GM21390 (cell line): ENCODE measurements around the gene PRR19.

Source experiments
- ATAC-seq: cut with Tn5 transposase; IDR thresholded peaks from one replicate; pipeline ENCODE4 v1.9.1; 2021; ENCODE audit not compliant: unreplicated experiment

PRR19 gene

DNA sequence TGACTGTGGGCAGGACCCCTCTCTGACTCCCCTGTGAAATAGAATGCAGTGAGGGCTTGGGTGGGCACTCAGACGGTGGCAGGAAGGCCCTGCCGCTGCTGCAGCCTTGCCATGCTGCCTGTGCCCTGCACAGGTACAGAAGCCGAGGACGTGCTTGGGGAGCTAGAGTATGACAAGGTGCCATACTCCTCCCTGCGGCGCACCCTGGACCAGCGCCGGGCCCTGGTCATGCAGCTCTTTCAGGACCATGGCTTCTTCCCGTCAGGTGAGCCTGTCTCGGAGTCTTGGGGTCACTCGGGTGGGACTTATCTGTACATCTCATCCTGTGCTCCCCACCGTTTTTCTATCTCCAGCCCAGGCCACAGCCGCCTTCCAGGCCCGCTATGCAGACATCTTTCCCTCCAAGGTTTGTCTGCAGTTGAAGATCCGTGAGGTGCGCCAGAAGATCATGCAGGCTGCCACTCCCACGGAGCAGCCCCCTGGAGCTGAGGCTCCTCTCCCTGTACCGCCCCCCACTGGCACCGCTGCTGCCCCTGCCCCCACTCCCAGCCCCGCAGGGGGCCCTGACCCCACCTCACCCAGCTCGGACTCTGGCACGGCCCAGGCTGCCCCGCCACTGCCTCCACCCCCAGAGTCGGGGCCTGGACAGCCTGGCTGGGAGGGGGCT, 7.3 kb upstream of the PRR19 start:
- no peak for ATAC-seq

DNA sequence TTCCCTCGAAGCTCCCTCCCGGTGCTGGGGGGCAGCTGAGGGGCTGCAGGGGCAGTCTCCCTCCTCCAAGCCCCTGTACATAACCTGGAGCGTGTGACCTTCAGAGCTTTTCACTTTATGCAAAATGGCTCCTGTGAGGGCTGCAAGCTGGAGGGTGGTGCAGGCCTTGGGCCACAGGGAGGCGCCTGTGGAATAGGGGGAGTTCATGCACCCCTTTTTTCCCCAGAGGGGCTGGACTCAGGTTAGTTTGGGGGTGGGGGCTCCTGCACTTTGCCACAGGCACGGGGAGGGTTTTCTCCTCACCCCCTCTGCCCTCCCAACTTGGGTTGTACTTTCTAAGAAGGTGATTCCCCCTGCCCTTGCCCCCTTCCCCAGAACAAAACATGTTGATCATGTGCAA, 6.6 kb upstream of the PRR19 start:
- no peak for ATAC-seq

DNA sequence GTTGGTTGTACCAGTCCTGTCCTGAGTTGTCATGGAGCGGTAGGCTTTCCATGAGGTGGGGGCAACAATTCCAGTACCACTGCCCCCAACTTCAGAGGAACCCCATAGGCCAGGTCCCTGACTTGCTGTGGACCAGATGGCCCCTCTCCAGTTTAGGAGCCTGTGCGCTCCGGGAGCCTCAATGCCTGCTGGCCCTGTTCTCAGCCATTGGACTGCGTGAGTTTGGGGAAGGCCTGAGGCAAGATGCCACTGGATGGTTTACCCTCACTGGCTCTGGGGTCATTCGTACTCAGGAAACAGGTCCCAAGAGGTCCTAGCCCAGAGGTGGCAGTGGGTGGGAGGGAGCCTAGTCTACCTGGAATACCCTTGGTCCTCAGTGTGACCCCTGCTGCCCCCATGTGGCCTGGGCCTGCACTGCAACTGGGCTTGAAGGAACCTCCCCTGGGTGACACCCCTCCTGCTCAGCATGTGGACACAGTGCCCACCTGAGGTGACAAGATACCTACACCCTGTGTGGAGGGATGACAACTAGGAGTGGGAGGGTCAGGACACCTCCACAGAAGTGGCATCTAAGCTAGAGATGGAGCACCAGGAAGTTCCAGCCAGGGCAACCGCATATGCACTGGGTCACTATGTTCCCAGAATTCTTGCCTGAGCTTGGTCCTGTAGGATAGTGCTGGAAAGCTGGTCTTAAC, 6.0 kb upstream of the PRR19 start:
- no peak for ATAC-seq

DNA sequence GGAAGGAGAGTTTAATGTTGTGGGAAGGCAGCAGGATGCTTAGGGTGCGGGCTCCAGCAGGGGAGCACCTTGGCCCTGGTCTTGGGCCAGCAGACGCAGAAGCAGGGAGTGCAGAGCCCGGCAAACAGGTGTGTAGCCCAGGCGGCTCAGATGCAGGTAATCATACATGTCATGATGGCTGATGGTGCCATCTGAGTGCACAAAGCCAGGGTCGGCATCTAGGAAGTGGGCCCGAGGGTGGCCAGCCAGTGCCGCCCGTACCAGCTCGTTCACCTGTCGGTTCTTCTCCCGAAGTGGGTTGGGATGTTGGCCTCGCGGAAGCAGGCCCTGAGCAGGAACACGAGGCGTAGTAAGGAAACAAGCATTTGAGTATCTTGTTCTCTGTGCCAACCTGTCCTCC, 4.9 kb upstream of the PRR19 start:
- ATAC-seq: no peak

DNA sequence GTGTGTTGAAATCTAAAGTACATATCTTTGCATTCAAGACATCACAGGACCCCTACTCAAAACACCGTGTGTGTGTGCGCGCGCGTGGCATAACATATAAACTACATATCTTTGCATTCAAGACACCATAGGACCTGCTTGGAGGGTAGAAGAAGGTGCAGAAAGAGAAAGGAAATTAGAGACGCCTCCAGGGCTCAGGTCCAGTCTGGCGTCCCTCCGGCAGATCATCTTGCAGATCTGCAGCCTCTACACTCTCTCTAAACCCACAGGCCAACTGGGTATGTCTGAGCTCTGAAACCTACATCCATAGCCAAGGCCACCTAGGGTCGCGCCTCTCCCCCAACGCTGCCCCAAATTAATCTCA, 1.2 kb downstream of the PRR19 start:
- ATAC-seq: no peak

DNA sequence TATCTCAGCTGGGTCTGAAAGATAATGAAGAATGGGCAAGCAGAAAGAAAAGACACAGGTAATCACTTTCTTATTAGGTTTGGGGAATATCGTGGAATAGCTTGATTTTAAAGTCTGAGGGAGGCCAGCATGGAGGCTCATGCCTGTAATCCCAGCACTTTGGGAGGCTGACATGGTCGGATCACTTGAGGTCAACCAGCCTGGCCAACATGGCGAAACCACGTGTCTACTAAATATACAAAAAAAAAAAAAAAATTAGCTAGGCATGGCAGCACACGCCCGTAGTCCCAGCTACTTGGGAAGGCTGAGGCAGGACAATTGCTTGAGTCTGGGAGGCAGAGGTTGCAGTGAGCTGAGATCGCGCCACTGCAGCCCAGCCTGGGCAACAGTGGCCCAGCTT, 1.9 kb downstream of the PRR19 start:
- ATAC-seq: no peak

DNA sequence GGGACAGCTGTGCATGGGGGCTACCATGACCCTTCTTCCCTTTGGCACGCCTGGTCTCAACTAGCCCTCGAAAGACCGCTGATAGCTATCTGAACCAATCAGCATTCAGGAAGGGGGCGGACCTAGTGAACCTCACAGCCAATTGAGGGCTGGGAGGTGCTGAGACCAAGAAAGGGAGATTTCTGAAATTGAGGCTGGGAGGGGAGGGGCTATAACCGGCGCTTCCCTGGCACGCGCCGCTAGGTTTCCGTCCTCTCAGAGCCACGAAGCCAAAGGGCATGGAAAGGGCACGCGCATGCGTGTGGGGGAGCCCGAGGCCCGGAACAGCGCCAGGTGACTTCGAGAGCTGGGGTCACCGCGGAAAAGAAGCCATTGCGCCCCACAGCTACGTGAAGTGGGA, 4.7 kb downstream of the PRR19 start:
- no peak for ATAC-seq

DNA sequence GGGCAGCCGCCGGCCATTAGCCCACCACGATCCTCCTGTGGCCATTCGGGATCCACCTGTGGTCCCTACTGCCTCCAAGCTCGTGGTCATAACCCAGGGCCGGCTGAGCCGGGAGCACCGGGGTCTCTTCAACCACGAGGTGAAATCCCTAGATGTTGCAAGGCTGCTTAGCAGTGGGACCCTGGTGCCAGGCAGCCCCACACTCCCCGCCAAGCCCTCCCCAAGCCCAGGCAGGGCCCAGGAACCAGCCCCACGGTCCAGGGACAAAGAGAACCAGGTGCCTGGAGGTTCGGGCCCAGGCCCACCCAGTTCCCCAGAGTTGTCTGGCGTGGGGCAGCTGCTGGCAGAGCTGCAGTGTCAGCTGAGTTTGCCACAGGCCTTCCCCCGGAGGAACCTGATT, 7.8 kb downstream of the PRR19 start:
- no peak for ATAC-seq

DNA sequence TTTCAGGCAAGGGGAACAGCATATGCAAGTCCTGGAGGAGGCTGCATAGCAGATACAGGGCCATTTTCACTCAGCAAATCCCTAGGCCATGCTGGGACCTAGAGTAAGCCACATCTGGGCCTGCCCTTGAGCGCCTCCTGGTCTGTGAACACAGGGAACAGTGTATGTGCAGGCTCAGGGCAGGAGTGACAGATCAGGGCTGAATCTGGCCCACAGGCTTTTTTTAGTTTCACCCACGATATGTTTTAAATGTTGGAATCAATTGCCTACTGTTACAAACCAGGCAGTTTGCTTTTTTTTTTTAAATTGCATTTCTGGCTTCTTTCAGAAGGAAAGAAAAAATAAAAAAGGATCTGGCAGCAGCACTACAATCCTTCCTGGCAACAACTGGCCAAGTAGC, 9.7 kb downstream of the PRR19 start:
- no peak for ATAC-seq

DNA sequence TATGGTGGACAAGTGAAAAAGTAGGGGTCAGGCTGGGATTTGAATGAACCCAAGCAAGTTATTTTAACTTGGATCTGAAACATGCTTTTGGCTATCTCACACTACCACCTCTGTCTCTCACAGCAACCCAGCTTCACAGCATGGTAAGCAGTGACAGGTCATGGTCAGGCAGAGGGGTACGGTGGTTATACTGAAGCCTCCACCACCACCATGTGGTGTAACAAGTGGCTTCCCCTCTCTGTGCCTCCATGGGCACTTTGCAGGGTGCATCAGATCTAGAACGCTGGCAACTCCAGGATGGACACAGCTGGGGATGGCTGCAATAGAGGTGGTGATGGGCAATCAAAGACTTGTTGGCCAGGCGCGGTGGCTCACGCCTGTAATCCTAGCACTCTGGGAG, 10.4 kb downstream of the PRR19 start:
- ATAC-seq: no peak

DNA sequence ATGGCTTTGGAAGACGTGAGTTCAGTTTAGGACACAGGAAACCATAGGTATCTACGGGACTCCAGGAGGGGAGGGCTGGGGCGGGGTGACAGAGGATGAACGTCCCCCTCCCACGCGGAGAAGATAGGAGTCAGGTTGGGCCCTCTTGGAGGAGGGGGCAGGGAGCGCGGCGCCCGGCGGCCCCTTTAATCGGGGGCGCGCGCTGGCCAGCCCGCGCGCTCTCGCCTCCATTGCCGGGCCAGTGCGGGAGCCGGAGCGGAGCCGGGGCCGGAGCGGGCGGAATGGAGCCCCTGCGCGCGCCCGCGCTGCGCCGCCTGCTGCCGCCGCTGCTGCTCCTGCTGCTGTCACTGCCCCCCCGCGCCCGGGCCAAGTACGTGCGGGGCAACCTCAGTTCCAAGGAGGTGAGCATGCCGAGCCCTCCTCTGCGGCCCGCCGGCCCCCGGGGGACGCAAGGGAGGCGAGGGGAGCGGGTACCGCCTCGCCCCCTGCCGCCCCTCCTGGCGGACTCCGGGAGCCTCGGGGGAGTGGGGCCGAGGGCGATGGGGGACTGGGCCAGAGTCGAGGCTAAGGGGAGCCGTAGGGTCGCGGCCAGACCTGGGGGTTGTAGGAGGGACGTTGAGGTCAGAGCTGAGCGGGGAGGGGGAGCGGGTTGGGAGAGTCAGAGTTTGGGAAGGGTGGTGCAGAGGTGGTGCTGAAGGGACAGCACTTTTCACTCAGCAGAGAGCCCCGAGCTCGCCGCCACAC, 11.3 kb downstream of the PRR19 start, which contains the start of gene TMEM145:
TSS of gene TMEM145 (plus strand) at position 214 of the 744 bp plus-strand sequence. CDS start at position 282, 68 bp downstream.
- ATAC-seq: no peak

DNA sequence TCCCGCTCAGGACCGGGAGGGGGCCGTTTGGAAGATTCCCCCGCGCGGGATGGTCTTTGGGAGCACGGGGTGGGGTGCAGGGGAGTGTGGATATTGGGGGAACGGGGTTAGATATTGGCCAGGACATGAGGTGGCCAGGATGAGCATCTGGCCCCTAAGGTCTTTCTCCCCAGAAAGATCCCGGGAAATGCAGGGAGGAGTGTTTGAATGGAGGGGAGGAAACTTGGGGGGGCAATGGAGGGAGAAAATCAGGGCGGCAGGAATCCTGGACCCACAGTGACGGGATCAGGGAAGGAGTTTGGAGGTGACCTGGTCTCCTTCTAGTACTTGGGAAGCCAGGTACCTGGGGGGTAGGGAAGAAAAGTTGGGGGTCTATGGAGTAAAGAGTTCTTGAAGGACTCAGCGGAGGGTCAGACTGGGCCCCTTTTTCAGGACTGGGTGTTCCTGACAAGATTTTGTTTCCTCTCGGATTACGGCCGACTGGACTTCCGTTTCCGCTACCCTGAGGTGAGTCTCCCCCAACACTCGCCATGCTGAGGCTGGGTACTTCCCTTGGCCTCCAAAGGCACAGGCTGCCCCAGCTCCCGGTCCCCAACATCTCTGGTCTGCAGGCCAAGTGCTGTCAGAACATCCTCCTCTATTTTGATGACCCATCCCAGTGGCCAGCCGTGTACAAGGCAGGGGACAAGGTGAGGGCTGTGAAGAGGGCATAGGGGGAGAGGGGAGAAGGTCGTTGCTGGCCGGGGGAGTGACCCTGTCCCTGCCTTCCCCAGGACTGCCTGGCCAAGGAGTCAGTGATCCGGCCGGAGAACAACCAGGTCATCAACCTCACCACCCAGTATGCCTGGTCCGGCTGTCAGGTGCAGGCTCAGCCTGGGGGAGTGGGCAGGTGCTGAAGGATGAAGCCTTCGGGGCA, 12.2 kb downstream of the PRR19 start:
- no peak for ATAC-seq

DNA sequence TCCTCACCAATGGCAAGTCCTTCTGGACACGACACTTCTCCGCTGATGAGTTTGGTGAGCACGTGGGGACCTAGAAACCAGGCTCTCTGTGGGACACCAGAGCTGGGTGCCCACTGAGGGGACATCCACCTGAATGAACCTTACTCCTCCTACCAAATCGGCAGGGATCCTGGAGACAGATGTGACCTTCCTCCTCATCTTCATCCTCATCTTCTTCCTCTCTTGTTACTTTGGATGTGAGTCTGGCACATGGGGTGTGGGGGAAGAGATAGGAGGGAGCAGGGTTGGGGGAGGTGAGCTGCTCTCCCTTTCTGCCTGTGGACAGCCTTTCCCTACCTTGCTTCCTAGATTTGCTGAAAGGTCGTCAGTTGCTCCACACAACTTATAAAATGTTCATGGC, 13.1 kb downstream of the PRR19 start:
- ATAC-seq: no peak

DNA sequence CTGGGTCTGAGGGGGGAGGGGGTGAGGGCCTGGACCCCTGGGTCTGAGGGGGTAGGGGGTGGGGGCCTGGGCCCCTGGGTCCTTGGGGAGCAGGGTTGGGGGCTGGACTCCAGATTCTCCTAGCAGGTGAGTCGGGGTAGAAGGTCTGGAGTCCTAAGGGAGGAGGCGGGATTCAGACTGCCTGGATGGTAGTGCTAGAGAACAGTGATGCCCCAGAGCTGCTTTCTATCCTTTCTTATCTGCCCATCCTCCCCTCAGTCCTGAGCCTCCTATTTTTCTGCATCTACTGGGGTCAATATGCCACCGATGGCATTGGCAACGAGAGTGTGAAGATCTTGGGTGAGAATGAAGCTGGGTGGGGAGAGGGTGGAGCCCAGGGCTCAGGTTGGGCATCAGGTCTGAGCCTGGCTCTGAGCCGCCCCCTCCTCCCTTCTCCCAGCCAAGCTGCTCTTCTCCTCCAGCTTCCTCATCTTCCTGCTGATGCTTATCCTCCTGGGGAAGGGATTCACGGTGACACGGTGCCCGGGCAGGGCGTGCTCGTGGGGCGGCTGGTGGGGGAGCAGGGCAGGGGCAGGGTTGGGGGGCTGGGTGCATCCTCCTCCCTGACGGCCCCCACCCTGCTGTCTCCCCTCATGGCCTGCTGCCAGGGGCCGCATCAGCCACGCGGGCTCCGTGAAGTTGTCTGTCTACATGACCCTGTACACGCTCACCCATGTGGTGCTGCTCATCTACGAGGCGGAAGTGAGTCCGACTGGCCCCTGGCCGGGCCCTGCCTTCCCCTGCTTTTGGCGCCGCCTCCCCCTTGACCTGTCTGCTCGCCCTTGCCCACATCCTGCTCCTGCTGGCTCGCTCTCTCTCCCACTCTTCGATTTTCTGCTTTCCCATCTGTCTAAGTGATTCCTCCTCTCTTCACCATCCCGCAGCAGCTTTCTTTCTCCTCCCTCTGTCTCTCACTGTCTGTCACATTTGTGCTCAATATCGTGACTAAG, 14.6 kb downstream of the PRR19 start:
- no peak for ATAC-seq

DNA sequence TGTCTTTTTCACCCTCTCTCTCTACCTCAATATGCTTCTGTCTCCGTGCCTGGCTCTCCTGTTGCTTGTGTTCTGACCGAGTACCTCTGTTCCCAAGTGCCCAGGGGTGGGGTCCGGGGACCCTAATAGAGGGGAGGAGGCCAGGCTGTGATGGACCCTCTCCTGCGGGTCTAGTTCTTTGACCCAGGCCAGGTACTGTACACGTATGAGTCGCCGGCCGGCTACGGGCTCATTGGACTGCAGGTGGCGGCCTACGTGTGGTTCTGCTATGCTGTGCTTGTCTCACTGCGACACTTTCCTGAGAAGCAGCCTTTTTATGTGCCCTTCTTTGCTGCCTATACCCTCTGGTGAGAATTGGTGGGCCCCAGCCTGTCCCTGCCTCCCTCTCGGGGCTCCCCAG, 15.6 kb downstream of the PRR19 start:
- ATAC-seq: no peak

DNA sequence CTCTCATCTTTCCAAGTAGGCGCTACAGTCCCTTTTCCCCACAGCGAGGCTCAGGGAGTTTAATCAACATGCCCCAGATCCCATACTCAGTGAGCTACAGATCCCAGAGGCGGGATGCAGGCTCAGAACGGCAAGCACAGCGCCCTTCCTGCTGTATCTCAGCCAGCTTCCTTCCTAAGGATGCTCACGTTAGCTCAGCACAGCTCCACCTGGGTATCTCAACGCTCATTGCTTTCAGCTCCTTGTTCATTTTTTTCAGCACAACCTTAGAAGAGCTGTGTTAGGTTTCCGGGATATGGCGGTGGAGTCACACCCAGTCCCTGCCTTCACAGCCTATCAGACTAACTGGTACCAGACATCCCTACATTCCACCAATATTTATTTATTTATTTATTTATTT, 20.4 kb downstream of the PRR19 start:
- ATAC-seq: no peak

DNA sequence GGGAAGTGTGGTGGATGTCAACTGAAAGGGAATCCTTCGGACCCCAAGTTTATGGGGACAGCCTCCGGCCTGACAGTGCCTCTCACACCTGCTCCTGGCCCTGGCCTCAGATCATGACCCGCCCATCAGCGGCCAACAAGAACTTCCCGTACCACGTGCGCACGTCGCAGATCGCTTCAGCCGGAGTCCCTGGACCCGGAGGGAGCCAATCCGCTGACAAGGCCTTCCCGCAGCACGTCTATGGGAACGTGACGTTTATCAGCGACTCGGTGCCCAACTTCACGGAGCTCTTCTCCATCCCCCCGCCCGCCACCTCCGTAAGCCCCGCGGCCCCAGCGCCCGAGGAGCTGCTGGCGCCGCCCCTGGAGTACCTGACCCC, 21.5 kb downstream of the PRR19 start:
- ATAC-seq: no peak

DNA sequence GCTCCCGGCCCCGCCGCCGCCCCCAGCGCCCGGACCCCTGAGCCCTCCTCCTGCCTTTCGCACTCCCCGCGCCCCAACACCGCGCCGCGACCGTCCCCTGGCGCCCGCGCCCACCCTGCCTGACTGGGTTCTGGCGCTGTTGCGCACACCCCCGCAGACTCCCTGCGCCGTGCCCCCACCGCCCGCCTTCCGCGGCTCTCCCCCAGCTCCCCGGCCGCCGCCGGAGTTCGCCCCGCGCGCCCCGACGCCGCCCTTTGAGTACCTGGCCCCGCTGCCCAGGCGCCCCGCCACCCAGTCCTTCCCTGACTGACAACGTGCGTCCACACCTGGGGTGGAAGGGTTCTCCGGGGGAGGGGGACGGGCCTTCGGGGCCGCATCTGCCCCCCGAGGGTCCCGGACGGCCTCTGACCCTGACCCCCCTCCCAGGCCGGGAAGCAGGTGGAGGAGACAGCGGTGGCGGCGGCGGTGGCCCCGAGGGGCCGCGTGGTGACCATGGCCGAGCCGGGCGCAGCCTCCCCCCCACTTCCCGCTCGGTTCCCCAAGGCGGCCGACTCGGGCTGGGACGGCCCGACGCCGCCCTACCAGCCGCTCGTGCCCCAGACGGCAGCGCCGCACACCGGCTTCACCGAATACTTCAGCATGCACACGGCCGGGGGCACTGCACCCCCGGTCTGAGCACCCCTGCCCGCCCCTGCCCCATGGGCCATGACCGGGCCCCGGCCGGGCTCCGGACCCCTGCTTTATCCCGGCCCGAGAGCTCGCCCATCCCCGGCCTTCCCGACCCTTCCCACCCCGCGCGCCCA, 22.1 kb downstream of the PRR19 start:
- ATAC-seq: no peak

DNA sequence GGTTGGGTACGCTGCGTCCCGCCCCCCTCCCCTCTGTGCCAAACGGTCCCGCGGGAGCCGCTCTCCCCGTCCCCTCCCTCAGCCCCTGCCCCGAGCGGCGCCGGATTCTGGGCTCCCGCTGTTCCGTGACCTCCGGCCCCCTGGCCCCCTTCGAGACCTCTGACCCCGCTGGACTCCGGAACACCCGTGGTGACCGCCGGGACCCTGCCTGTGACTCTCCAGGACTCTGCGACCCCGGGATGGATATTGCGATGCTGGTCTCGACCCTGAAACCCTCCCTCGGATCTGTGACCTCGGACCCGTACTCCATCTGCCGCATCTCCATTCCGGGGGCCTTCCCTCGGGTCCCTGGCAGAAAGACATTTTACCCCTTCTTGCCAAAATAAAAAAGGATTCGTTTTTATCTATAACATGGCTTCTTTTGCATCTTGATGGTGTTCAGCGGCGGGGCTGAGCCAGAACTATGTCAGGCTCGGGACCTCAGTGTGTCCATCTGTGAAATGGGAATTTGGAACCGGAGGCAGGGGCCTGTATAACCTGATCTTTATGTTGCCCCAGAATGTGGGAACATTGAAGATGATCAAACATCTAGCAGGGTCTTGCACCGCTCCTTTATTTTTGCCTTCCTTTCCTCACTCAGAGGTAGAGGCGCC, 22.8 kb downstream of the PRR19 start:
- no peak for ATAC-seq
